ENCODE measurements around the gene ATP9A.

The ATP9A gene

DNA sequence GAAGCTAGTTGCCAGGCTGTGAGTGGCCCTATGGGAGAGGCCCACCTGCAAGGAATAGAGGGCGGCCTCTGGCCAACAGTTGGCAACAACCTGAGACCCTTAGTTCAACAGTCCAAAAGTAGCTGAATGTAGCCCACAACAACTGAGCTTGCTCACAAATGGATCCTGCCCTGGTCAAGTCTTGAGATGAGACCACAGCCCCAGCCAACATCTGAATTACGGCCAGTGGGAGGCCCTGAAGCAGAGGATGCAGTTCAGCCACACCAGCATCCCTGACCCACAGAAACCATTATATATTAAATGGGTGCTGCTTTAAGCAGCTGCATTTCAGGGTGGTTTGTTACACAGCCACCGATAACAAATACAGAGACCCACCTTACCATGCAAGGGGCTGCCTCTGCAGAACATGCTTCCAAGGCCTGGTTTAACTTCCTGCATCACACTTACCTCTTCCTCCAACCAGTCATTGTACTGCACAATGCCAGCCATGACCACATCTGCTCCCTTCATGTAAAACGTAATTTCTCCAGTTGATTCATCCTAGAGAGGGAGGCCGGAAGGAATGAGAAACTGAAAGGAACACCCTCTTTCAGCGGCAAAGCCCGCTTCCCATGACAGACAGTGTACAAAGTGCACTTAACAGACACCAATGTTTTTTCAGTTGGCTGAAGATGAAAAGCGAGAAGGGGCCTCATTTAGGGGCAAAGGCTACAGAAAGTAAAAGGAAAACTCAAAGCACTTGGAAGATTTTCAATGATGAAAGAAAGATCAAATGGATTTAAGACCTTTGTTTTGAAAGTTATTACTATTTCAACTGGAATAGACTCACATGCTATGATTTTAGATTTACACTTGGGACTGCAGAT is 139.4 kb downstream of the ATP9A start:
- peak; percentile 49 for DNase-seq (ENCODE audit: low read depth)

DNA sequence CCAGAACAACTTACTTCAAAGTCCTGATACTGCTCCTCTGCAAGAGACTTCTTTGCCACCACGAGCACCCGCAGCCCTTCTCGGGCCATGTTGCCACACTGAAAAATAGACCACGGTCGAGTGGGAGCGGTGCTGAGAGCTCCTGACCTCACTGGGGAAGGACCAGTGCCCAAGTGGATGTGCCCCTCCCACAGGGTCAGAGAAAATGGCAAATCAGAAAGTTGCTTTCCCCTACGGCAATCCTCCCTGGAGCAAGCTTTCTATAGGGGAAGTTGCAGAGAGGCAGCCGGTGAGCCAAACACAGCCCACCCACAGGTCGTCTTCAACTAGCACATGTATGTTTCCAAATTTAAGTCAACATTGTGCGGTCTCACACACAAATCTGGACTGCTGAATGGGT is 140.6 kb downstream of the ATP9A start:
- no peak for DNase-seq (ENCODE audit: low read depth)

DNA sequence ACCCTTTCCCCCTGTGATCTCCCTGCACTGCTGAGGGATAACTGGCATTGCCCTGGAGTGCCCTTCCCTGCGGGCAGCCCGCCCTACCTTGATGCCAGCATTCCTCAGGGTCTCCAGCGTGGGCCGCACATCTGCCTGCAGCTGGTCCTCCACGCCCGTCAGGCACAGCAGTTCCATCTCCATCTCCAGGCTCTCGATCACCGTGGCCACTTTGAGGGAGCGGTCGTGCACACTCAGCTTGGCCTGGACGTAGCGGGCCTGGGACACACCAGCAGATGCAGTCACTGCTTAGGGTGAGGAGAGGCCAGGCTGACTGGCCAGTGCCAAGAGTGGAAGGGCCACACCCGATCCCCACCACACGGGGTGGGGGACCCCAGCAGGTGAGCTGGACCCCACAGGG is 143.1 kb downstream of the ATP9A start:
- DNase-seq (ENCODE audit: low read depth): no peak

DNA sequence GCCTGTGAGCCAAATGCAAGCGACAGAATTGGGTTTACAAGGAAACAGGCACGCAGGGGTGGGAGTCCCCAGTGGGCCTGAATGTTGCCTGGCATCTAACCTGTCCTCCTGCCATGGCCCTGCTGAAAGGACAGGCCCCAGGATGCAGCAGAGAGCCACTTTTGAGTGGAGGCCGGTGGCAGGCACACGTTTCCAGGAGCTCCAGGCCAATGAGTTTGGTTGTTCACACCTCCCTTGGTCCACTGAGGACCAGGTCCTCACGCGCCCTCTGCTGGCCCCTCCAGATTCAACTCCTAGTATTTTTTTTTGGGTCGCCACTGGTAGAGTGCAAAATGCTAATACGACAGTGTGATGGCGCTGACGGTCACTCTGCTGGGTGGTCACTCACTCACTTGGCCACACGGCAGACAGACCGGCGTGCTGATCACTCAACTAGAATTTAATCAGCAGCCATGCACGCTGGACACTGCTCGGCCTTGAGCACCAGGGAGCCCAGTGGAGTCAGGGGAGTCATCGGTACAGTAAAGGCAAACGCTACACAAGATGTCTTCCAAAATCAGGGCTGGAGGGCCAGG is 143.9 kb downstream of the ATP9A start:
- peak; percentile 28 for DNase-seq (ENCODE audit: low read depth)

DNA sequence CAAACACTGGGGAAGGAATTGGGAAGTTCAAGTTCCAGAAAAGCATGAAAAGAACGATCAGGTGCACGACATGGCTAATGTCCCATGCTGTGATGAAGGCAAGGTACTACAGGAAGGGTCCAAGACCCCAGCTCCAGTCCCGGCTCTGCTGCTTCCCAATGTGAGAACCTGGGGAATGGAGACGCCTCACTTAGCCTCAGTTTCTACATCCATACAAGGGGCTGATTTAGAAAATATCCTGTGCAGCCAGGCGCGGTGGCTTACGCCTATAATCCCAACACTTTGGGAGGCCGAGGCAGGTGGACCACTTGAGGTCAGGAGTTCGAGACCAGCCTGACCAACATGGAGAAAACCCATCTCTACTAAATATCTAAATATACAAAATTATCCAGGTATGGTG is 144.9 kb downstream of the ATP9A start:
- no peak for DNase-seq (ENCODE audit: low read depth)

DNA sequence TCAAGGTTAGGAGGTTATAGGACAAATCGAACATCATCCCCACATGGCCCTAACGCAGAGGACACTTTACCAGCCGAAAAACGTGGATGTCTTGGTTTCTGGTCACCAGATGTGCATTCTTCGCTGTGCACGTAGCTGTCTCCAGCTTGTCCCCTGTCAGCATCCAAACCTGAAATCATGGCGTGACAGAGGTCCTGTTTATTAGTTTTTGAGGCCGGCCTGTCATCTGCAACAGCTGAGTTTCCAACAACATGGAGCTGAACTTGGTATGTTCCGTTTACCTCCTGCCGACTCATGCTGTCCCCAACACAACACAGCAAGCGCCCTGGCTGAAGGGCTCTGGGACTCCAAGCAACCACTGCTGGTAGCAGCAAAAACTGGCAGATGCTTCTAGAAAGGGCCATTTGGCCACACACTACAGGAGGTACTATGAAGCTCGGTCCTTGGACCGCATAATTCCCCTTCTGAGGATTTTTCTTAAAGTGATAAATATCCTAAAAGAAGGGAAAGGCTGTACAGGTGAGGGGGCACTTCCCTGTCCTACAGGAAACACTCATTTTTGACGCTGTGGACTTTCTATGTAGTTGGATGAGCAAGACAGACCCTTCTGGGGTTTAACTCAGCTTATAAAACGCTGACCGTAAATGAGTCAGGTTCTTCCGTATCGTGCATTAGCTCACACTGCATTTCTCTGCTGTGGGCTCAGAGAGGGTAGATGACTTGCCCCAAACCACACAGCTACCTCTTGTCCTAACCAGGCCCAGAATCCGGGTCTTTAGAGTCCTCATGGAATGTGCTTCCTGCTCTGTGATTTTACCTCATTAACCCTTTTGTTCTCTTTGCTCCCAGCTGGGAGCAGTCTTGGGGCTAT is 146.0 kb downstream of the ATP9A start:
- peak; percentile 45 for DNase-seq (ENCODE audit: low read depth)

DNA sequence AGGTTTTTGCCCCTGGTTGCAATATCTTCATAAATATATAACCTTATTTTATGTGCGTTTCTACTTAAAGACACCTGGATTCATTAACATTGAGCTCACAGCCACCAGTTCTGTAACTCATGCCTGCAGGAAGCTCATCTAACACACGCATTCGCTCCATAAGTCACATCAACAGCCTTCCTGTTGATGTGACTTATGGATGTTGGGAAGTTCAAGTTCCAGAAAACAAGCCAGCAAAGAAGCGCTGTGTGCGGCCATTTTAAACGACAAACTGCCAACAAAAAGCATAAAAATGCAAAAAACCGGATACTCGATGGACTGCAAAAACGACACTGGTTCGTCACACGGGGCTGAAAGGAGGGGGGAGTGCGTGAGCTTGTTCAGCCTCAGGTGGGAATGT is 147.8 kb downstream of the ATP9A start:
- no peak for DNase-seq (ENCODE audit: low read depth)

DNA sequence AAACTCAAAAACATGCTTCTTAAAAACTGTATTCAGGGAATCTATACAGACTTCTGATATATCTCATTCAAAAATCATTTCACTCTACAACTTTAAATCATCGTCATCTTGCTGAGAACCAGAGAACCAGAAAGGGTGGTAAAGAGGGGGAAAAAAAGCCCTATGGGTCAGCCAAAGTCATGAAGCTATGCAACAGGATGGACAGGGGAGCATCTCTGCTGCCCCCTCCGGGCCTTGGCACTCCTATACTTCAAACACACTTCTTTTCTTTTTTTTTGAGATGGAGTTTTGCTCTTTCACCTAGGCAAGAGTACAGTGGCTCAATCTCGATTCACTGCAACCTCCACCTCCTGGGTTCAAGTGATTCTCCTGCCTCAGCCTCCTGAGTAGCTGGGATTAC is 152.1 kb downstream of the ATP9A start:
- no peak for DNase-seq (ENCODE audit: low read depth)

DNA sequence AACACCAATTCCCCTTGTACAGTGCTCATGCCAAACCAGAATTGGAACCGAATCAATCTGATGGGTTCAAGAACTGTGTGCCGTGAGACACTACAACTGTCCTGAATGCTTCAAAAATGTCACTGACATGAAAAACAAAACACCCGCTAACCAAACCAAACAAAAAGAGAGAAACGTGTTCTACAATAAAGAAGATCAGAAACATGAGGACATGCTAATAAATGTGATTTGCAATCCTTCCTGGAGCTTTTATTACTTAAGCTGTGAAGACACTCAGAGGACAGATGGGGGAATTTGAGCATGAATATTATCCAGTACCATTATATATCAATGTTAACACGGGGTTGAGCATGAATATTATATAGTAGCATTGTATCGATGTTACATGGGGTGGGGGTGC is 153.5 kb downstream of the ATP9A start:
- no peak for DNase-seq (ENCODE audit: low read depth)

DNA sequence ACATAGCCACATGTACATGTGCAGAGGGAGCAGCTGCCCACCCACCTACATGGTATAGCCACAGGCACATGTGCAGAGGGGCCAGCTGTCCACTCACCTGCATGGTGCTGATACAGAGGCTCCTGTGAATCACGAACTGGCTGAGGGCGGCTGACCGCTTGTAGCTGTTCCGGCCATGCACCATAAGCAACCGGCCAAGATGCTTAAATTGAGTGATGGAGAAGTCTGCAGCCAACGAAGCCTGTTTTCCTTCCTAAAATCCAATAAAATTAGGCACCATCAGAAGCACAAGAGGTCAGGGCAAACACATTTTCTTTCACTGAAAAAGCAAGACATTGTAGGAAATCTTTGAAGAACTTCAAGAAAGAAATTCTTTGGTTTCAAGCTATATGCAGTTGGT is 154.6 kb downstream of the ATP9A start:
- DNase-seq (ENCODE audit: low read depth): no peak

DNA sequence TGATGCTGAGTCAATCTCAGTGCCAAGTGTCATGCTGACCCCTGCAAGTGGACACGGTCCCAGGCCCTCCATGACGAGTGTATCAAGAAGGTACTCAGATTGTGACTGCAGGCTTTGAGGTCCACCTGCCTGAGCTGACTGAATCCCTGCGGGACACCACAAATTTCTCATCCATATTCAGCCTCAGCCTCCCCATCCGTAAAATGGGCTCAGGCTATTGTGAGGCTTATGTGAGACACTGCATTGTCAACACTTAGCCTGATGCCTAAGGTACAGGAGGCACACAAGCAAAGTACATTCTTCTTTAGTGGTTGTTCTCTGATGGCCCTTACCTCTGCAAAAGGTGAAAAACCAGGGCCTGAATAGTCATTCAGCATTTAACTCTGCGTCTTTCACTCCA is 155.3 kb downstream of the ATP9A start:
- no peak for DNase-seq (ENCODE audit: low read depth)

DNA sequence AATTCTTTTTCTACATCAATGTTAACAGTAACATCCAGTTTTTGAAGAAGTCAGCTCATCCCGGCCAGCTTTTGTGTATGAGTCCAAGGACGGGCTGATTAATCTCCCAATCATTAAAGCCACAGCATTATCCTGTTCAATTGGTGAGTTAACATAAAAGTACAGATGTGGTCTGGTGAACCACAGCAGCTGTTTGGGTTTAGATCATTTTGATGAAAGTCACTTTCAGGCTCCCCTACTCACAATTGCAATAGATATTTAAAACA is 156.6 kb downstream of the ATP9A start:
- DNase-seq (ENCODE audit: low read depth): no peak

DNA sequence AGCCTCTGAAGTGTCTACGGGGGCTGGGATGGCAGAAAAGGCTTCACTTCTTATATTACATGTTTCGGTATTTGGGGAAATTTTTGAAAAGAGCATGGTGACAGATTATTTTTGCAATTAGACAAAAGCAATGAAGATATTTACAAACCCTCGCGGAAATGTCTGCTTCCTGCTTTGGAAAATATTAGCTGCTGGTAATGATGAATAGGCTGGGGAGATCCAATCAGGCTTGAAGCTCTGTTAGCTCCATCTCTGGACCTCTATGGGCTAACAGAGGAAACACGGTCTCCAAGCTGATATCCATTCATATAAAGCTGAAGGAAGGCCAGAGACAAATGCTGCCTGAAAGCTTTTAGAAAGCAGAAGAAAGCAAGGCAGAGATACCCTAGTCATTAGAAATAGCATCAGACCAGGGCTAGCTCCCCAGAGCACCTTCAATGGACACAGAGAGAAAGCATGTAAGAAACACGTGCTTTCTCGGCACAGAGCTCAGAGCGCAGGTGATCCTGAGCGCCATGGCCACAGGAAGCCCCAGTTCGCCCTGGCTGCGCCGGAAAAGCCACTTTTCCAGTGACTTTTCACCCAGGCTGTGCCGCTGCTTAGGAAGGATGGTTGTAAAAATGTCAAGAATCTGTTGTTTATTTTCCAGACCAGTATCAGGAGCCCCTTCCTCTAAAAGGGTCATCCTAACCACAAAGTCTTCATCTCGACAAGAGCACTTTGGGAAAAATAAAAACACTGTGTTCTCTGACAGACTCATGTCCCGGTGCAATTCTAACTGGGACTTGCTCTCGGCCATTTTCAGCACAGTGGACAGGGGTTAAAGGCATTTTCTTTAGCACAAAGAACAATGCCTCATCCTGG is 157.2 kb downstream of the ATP9A start:
- DNase-seq (ENCODE audit: low read depth): no peak

DNA sequence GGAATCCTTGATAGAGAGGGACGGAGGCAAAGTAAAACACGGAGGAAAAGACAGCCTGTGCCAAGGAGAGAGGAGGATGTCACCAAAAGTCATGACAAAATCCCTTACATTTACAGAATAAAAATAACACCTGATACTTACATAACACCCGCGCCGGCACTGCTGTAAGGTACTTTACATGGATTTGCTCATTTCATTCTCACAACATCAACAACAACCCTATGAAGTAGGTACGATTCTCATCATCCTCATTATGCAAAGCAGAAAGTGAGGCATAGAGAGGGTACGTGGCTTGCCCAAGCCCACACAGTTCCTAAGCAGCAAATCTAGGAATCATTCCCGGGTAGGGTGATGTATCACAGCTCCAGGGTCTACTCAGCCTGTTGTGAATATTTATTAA is 158.1 kb downstream of the ATP9A start:
- no peak for DNase-seq (ENCODE audit: low read depth)

DNA sequence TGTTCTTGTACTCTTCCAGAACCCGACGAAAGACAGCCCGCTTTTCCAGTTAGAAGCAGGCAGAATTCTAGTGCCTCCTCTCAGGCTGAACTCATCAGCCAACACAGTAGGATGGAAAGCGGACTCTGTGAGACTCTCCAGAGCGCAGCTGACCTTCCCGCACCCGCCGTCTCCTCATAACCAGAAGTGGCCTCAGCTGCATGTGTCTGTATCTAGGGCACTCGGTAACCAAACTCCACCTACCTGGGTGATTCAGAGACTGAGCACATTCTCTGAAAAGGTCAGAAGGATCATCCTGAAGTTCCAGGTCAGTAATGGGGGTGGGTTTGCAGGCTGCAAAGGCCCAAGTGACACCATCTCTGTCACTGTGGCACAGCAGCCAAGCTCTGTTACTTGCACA is 158.9 kb downstream of the ATP9A start:
- no peak for DNase-seq (ENCODE audit: low read depth)

DNA sequence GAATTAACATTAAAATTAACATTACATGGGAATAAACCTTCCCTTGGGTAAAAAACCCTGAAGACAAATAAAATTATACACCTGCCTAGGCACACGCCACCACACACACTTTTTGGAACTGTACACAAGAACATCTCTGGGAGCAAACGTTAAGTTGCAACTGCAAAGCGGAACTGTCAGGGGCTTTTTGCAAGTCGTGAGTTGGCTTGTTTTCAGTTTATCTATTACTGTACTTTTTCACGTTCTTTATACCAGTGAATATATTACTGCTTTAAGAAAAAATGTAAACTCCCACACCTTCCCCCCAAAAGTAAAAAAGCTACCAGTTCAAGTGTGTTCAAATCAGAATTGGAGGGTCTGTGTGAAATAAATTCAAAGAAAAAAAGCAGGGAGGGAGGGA is 160.1 kb downstream of the ATP9A start:
- DNase-seq (ENCODE audit: low read depth): no peak

DNA sequence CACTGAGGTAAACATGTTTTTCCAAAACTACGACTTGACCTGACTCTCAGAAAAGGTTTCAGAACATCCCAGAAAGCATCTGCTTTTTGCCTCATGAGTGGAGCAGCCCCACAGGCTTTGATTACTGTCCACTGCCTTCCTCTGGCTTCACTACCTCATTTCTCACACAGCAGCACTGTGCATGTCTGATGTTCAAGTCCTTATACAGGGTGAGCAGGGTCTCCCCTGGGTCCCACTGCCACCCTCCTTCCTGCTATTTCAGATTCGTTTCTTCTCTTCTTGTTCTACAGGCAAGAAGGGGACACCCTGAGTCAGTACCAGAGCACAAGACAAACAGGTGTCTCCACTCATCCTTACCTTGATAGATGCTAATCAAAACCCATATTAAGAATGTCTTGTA is 161.0 kb downstream of the ATP9A start:
- DNase-seq (ENCODE audit: low read depth): no peak

DNA sequence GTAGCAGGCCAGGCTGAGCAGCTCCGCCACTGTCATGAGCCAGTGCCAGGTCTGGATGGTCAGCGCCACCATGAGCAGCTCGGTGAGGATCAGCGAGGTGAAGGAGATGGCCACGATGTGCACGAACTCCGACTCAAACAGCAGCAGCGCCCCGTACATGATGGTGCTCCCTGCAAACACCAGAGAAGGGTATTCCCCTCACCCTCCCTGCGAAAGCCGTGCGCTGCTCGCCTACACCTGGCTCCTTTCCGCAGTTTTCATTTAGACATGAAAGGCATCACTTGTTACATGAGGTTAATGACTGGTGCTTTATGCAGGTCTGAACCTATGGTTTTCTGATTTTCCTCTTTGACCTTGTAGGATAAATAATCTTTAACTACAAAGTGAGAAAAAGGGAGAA is 163.3 kb downstream of the ATP9A start:
- no peak for DNase-seq (ENCODE audit: low read depth)

DNA sequence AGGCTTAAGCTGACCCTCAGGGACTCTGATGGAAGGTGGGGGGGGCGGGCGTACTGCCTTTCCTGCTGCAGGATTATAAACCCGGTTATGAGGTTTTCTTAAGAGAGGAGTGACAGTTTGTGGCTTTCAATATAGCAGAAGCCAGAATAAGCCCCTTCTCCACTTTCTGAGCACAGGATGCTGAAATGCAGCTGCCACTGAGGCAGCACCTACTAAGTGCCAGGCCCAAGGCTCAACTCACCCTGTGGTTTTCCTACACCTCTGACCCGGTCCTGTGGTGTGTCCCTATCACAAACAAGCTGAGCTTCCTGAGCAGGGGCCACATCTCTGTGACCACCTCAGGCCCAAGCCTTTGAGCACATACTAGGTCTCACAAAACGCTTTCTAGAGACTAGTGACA is 166.1 kb downstream of the ATP9A start:
- DNase-seq (ENCODE audit: low read depth): no peak

DNA sequence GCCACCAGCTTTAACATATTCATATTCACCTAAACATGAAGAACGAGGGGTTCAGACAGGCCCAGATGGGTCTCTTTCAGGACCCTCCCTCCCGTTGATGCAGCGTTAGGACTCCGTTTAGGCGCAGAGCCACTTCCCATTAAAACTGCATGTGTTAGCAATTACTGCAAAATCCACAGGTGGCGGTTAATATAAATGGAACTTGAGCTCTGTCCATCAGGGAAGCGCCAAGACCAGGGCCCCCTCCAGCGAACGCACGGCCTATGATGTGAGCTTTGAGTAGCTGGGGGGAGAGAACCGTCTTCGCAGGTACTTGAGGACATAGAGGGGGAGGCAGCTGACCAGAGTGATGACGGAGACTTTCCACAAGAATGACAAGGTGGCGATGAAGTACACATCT is 167.2 kb downstream of the ATP9A start:
- no peak for DNase-seq (ENCODE audit: low read depth)

DNA sequence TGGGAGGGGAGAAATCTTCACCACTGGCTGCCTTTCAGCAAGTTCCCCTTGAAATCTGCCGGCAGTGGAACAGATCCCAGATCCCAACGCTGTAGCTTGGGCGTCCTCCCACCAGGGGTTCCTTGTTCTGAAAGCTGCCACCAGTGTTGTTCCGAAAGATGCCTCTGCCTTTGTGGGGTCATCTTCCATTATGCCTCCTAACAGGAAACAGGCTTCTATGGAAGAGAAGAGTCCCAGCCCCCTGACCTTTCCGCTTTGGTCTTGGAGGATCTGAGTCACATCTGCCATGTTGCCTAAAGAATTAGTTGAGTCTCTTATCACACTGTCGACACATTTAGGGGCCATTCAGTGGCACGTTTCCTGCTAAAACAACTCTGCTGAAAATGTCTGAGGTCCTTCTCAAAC is 168.2 kb downstream of the ATP9A start:
- no peak for DNase-seq (ENCODE audit: low read depth)

DNA sequence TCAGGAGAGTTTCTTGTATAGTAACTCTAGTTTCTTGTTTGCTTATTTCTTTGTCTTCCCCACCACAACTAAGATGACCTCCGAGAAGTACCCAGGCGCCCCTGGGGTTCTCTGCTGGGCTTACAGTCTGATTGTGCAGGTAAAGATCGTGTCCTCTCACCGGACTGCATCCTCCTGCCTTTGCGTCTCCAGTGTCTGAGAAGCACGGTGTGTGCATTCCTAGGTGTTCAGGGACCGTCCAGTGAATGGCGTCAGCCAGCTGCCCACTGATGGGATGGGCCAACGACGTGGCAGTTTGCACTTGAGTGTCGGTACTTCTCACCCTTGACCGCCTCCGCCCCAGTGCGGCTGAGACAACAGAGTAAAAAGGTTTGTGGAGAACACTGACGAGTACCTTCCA is 169.6 kb downstream of the ATP9A start:
- no peak for DNase-seq (ENCODE audit: low read depth)

All from GM04504 (cell line).